SKM-1 treated with dmso at 0.1 percent for 144 hours (cell line): ENCODE results near the gene KCND2.
"Not testable (repeated sequence)": the region's sequence is repeated elsewhere in the genome, so short reads cannot be mapped to it uniquely, and the experiment has no call there.

Experiments used
- DNase-seq: peaks from one replicate; lab custom pipeline; 2025; ENCODE audit not compliant: unreplicated experiment; lab: John Stamatoyannopoulos, UW

Gene KCND2

GRCh38 chr7:120272701-120273475 is at the start of gene KCND2:
TSS of gene KCND2 (plus strand) at chr7:120273175.
- DNase-seq: no peak

- DNase-seq: no peak
Measured at GRCh38 chr7:120226188-120226587, 46.8 kb upstream of the KCND2 start.

GRCh38 chr7:120227255-120227654 is 45.7 kb upstream of the KCND2 start:
- DNase-seq: no peak

DNA sequence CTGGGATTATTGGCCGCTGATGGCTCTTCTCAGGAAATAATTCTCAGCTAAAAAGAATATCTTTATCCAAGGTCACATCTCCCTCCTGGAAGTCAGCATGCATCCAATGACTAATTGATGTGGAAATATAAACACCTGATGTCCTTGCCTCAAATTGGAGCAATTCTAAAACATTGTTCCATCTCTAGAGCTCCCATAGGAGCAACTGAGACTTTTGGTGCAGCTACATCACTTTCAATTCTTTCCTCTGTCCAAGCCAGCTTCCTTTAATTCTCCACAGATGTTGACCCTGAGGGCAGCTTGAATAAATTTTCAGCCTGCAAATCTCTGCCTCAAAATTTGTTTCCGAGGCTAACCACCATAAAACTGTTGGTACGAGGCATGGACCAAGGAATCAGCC is 43.9 kb upstream of the KCND2 start:
- no peak for DNase-seq

GRCh38 chr7:120233338-120233737 is 39.6 kb upstream of the KCND2 start:
- DNase-seq: no peak

GRCh38 chr7:120240350-120240749 is 32.6 kb upstream of the KCND2 start:
- not testable (repeated sequence) for DNase-seq

GRCh38 chr7:120241973-120242372 is 31.0 kb upstream of the KCND2 start:
- no peak for DNase-seq

- DNase-seq: no peak
Measured at GRCh38 chr7:120254845-120255244, 18.1 kb upstream of the KCND2 start.

- no peak for DNase-seq
Measured at GRCh38 chr7:120256344-120257070, 16.5 kb upstream of the KCND2 start.

DNA sequence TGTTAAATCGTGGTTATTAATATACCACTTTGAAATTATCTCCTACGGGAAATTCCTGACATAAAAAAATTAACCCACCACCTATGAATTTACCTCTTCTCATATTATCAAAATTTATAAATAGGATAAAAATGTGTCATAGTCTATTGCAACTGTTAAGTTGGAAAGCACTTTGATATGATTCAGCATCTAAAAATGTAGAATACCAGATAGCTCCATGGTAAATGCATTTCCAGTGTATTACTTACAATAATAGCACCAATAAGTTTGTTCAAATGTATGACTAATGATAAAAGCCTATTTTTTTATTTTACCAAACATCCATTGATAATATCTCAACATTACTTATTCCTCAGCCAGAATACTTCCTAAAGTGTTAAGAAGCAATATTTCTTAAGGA is 13.6 kb upstream of the KCND2 start:
- DNase-seq: no peak

- DNase-seq: no peak
Measured at GRCh38 chr7:120260111-120260510, 12.9 kb upstream of the KCND2 start.

- peak; percentile 73 for DNase-seq
Measured at GRCh38 chr7:120272261-120272660, 714 bp upstream of the KCND2 start.

DNA sequence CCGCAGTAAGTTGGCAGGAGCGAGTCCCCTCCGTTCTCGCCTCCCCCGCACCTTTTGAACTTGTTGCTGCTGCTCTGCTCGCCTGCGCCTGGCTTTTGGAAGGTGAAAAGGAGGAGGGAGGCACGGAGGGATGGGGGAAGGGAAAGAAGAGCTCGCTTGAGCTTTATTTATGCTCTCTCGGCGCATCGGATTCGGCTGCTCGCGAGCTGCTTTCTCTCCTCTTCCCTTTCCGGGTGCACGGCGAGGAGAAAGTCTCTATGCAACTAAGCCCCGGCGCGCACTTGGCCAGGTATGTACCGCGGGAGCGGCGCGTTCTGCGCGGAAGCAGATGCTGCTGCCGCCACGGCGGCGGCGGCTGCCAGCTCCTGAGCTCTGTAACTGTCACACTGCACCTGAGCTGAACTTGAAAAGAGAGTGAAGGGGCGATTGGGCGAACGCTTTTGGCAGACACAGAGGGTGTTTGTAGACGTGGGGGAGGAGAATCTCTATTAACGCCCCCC is 551 bp downstream of the KCND2 start:
- DNase-seq: no peak

DNA sequence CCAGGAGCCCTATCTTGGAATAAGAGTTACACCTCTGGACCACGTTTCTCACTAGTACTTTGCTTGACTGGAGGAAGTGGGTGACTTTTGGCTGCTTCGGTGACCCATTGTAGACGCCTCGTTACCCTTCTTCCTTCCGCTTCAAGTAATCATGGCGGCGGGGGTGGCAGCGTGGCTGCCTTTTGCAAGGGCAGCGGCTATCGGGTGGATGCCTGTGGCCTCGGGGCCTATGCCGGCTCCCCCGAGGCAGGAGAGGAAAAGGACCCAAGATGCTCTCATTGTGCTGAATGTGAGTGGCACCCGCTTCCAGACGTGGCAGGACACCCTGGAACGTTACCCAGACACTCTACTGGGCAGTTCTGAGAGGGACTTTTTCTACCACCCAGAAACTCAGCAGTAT is 1.5 kb downstream of the KCND2 start:
- DNase-seq: no peak

DNA sequence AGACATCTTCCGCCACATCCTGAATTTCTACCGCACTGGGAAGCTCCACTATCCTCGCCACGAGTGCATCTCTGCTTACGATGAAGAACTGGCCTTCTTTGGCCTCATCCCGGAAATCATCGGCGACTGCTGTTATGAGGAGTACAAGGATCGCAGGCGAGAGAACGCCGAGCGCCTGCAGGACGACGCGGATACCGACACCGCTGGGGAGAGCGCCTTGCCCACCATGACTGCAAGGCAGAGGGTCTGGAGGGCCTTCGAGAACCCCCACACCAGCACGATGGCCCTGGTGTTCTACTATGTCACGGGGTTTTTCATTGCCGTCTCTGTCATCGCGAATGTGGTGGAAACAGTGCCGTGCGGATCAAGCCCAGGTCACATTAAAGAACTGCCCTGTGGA is 1.9 kb downstream of the KCND2 start:
- DNase-seq: no peak

DNA sequence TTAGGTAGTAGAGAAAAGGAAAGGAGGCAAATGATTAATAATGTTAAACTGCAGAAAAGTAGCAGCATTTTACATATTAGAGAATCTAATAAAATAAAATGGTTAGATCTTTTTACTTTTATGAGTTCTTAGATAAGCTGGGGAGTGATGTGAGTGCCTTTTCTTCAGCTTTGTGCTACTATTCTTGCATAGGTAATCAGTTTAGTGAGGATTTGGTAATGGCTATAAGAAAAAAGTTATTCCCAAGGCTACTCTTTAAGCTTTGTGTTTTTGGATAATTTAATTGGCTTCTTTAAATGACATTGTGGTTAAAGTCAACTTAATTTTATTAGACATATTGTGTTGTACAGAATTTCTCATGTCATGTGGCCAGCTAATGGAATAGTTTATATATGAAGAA is 3.7 kb downstream of the KCND2 start:
- no peak for DNase-seq

GRCh38 chr7:120278773-120279172 is 5.8 kb downstream of the KCND2 start:
- DNase-seq: no peak

DNA sequence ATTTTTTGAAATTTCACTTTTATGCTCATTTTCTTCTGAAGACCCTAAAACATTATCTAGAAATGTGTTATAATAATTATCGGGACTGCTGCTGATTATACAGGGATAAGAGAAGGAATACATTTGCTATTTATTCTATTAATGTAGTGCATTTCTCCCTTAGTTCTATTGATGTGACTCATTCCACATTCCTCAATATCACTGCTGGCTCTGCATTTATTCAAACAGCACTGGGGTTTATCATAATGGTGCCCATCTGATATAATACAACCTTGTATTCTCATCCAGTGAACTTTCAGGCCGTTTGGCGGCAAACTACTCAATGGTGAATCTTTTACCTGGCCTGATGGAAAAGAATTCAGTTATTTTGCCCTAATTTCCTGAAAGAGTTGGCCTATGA is 7.8 kb downstream of the KCND2 start:
- DNase-seq: no peak

- no peak for DNase-seq
Measured at GRCh38 chr7:120293027-120293426, 20.1 kb downstream of the KCND2 start.

GRCh38 chr7:120302190-120302589 is 29.2 kb downstream of the KCND2 start:
- no peak for DNase-seq

DNA sequence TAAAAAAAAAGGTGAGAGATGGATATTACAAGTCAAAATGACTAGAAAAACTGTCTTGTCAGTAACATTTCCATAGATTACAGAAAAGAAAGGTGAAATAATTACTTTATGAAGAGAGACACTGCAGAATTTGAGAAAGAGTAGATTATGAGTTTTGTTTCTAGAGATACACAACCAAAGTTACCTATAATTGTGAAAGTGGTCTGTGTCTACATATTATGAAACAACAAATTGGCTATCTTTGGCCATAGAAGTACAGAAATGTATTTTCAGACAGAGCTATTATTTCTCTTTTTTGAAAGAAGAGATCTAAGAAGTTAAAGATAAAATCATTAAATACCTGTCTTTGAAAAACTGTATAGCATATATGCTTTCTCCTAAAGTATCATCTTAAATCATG is 30.1 kb downstream of the KCND2 start:
- no peak for DNase-seq

DNA sequence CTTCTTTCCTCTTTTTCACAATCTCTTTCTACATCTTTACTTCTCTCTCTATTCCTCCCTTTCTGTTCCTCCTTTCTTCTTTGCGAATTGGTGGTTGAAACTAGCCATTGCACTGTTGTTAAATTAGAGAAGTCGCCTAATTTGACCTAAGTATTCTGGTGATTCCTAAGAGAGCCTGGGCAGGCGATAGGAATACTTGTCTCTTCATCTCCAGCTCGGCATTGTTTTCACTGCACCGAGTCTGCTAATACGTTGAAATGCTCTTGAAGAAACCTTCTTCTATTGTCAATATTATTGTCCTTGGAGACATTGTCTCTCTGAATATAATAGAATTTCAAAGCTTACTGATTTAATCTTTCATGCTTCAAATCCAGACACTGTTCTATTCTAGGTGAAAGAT is 31.7 kb downstream of the KCND2 start:
- DNase-seq: no peak
